SH-SY5Y (cell line): ENCODE measurements around the gene YEATS2.

Experiments used
- GATA2 ChIP-seq: IDR thresholded peaks from 2 replicates; pipeline ENCODE4 v1.6.1; 2011; ENCODE audit warnings: mild to moderate bottlenecking, low read depth, low read length
- GATA3 ChIP-seq: IDR thresholded peaks from 2 replicates; pipeline ENCODE4 v1.6.1; 2011; ENCODE audit warnings: low read depth, mild to moderate bottlenecking, low read length, moderate library complexity

DNA sequence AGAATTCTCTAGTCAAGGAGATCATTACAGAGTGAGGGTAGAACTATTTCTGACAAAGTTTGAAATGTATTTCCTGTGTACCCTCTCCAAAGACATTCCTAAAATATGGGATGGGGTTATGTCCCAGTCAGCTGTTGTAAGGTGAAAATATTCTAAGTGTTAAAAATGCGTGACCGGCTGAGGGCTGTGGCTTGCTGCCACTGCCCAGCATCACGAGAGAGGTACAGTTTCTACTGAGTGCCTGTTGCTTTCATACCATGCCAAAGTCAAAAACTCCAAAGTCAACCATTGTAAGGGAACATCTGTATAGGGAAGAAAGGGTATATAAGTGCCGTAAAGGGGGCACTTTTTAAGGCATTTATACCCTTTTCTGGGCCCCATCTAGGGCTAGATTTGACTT lies 96.9 kb downstream of the YEATS2 start:
- no peak for TF ChIP-seq GATA2
- no peak for TF ChIP-seq GATA3
